Sigmoid colon (tissue), 7 donors: ENCODE measurements around the gene OTOP2. TPM values are rescaled to one million over a fixed set of nuclear protein-coding genes. Genes with fewer than 3 reads are reported as not detected.

Experiments used
- DNase-seq: peaks from one replicate; pipeline ENCODE4 v3.0.0-alpha.2; 2019
- H3K27ac ChIP-seq, 4 donors: fragments of 200-600 bp; sonication (generic); one replicate each; pipeline ENCODE4 v1.5.1; 2016 to 2019; ENCODE audit warnings: mild to moderate bottlenecking in 1 of 4
- H3K27me3 ChIP-seq, 3 donors: fragments of 200-600 bp; sonication (generic); one replicate each; pipeline ENCODE4 v1.5.1; 2019; ENCODE audit warnings: mild to moderate bottlenecking in 1 of 3
- H3K36me3 ChIP-seq, 4 donors: fragments of 200-600 bp; sonication (generic); one replicate each; pipeline ENCODE4 v1.5.1; 2016 to 2019
- H3K4me1 ChIP-seq, 4 donors: fragments of 200-600 bp; sonication (generic); one replicate each; pipeline ENCODE4 v1.5.1; 2017 to 2019
- H3K4me3 ChIP-seq, 4 donors: fragments of 200-600 bp; sonication (generic); one replicate each; pipeline ENCODE4 v1.5.1; 2017 to 2019; ENCODE audit warnings: mild to moderate bottlenecking in 2 of 4, moderate library complexity in 1 of 4
- H3K9me3 ChIP-seq, 4 donors: fragments of 200-600 bp in 3 of 4; sonication (generic) in 3 of 4; one replicate each; pipeline versions ENCODE4 v1.5.1 to v1.6.1; 2013 to 2019
- CTCF ChIP-seq, 4 experiments: fragments of 450-650 bp in 3 of 4; fragments of 200-600 bp in 1 of 4; IDR thresholded peaks; one replicate each; pipeline ENCODE4 v1.5.1; 2016 to 2019; ENCODE audit warnings: antibody characterized with exemption in 4 of 4, mild to moderate bottlenecking in 3 of 4, moderate library complexity in 2 of 4
- EP300 ChIP-seq, 4 donors: sonication (generic); formaldehyde crosslinking; IDR thresholded peaks; one replicate each; pipeline ENCODE4 v1.6.1; 2017; ENCODE audit warnings: antibody characterized with exemption in 4 of 4
- POLR2A ChIP-seq, 2 donors: fragments of 450-650 bp; IDR thresholded peaks; one replicate each; pipeline ENCODE4 v1.6.1; 2016; ENCODE audit warnings: antibody characterized with exemption in 2 of 2, mild to moderate bottlenecking in 2 of 2, moderate library complexity in 2 of 2
- POLR2AphosphoS5 ChIP-seq, 4 donors: sonication (generic); formaldehyde crosslinking; IDR thresholded peaks; one replicate each; pipeline ENCODE4 v1.6.1; 2017; ENCODE audit warnings: antibody characterized with exemption in 4 of 4
- WGBS, 2 donors: extraction: QIAGEN DNeasy Blood & Tissue Kit; methylation state at CpG; one replicate each; pipeline ENCODE4 v1.1.7; 2013; 5-methylcytosine and 5-hydroxymethylcytosine counted together
- intact Hi-C: fragments of 100-400 bp; cut with DNase I; formaldehyde crosslinking; loops from one replicate; pipeline ENCODE4 v1.15.1; 2023
- polyA plus RNA-seq, 3 donors: library from polyadenylated mRNA; stranded (reverse); fragments of 200-250 nt; gene quantifications; one replicate each; pipeline ENCODE4 v1.2.3, GENCODE V29; 2013
- total RNA-seq, 4 donors: library from RNA; depleted of rRNA; stranded (reverse); fragments of >200 nt; gene quantifications; one replicate each; pipeline ENCODE4 v1.1.0, GENCODE V29; 2016
- donor health status: healthy with polysubstance abuse.
- donor health status: Bipolar disorder and iron deficiency.
- donor health status: healthy.

The OTOP2 gene
- total and polyA plus RNA-seq, 7 donors = 0.36 to 21.0 (median 4.8) TPM; not detected in 2

- peaks cover 0 to 26% (median 22%) of the 10 kb centered on the region in 4 donors for H3K4me1 ChIP-seq
- H3K36me3 ChIP-seq = no peaks in the 10 kb centered on the region
- intact Hi-C loops = no loop called here
- H3K9me3 ChIP-seq = no peaks in the 10 kb centered on the region
- no peak overlapping the region for H3K27ac ChIP-seq
- no peak overlapping the region for H3K4me3 ChIP-seq
- 49 to 70% methylated on average over 19 of the region's 19 CpGs for WGBS, 2 donors
- no peak for DNase-seq
- TF ChIP-seq CTCF (IDR thresholded peaks at IDR 0.05) = no peak
- TF ChIP-seq EP300 (IDR thresholded peaks at IDR 0.05) = no peak
- no peak for TF ChIP-seq POLR2A (IDR thresholded peaks at IDR 0.05)
- no peak for TF ChIP-seq POLR2AphosphoS5 (IDR thresholded peaks at IDR 0.05)
- peaks cover 36 to 81% (median 69%) of the 10 kb centered on the region in 3 donors for H3K27me3 ChIP-seq
These were observed 2.9 kb upstream of the OTOP2 start for GRCh38 chr17:74921026-74921681.

- Histone ChIP-seq H3K4me1 (peaks cover 0 to 26% (median 22%) of the 10 kb centered on the region in 4 donors), H3K27me3 (peaks cover 36 to 78% (median 73%) of the 10 kb centered on the region in 3 donors), H3K9me3 (no peaks in the 10 kb centered on the region), H3K36me3 (no peaks in the 10 kb centered on the region), H3K27ac (no peak overlapping the region), H3K4me3 (no peak overlapping the region)
- no peak for DNase-seq
- intact Hi-C loops = no loop called here
- TF ChIP-seq POLR2A (IDR thresholded peaks at IDR 0.05) = no peak
- TF ChIP-seq POLR2AphosphoS5 (IDR thresholded peaks at IDR 0.05) = no peak
- TF ChIP-seq EP300 (IDR thresholded peaks at IDR 0.05) = no peak
- no peak for TF ChIP-seq CTCF (IDR thresholded peaks at IDR 0.05)
- WGBS, 2 donors = 93% methylated on average over 2 of the region's 2 CpGs
These were observed 2.3 kb upstream of the OTOP2 start for GRCh38 chr17:74921769-74922168.

- 37 to 61% methylated on average over 6 of the region's 6 CpGs for WGBS, 2 donors
- H3K27ac ChIP-seq = no peak overlapping the region
- H3K27me3 ChIP-seq = peaks cover 36 to 77% (median 74%) of the 10 kb centered on the region in 3 donors
- no peaks in the 10 kb centered on the region for H3K9me3 ChIP-seq
- intact Hi-C loops = no loop called here
- no peak overlapping the region for H3K4me3 ChIP-seq
- no peaks in the 10 kb centered on the region for H3K36me3 ChIP-seq
- no peak for TF ChIP-seq POLR2AphosphoS5 (IDR thresholded peaks at IDR 0.05)
- no peak for TF ChIP-seq POLR2A (IDR thresholded peaks at IDR 0.05)
- TF ChIP-seq EP300 (IDR thresholded peaks at IDR 0.05) = no peak
- no peak for TF ChIP-seq CTCF (IDR thresholded peaks at IDR 0.05)
- H3K4me1 ChIP-seq = peaks cover 0 to 26% (median 22%) of the 10 kb centered on the region in 4 donors
- no peak for DNase-seq
These were observed 1.9 kb upstream of the OTOP2 start for GRCh38 chr17:74922172-74922571.

- Histone ChIP-seq H3K4me1 (peaks cover 0 to 26% (median 22%) of the 10 kb centered on the region in 4 donors), H3K27me3 (peaks cover 36 to 84% (median 69%) of the 10 kb centered on the region in 3 donors), H3K4me3 (peak within 1 kb of the TSS; percentile 8 to 38 (median 30)), H3K36me3 (no peaks in the 10 kb centered on the region), H3K27ac (no peak within 1 kb of the TSS), H3K9me3 (no peaks in the 10 kb centered on the region)
- intact Hi-C loops = loop anchor here (1.0 kb wide), 1 partner anchor 35 kb away; no protein-coding TSS in a partner anchor
- WGBS, 2 donors = 6% methylated on average over 57 of the region's 57 CpGs
- DNase-seq = no peak
- no peak for TF ChIP-seq CTCF (IDR thresholded peaks at IDR 0.05)
- TF ChIP-seq EP300 (IDR thresholded peaks at IDR 0.05) = no peak
These were observed 1.2 kb upstream of the OTOP2 start, which contains the start of gene USH1G for GRCh38 chr17:74922694-74923537. Gene USH1G (minus strand): TSS chr17:74923255. CDS start chr17:74923073, 182 bp downstream.
